CD4-positive, CD25-positive, alpha-beta regulatory T cell (primary cell): ENCODE data around the gene DNAH6. TPM values are rescaled to one million over a fixed set of nuclear protein-coding genes. Genes with fewer than 3 reads are reported as not detected.
A peak's percentile ranks its signal among the peaks of the same experiment; 100 is the strongest.

Experiments used
- ATAC-seq, 2 donors: fragments of 150-1000 bp; cut with Tn5 transposase; one replicate each; pipeline ENCODE4 v1.10.0; 2021; ENCODE audit warnings: low read depth in 2 of 2, moderate number of reproducible peaks in 2 of 2, moderate library complexity in 1 of 2
- DNase-seq, 3 donors: peaks; one replicate each; pipeline versions ENCODE4 v3.0.0 to v3.0.0-alpha.2; 2012 to 2022; ENCODE audit warnings: mixed read lengths in 1 of 3
- H3K27ac ChIP-seq: one replicate; pipeline ENCODE4 v1.7.0; 2013; ENCODE audit warnings: mild to moderate bottlenecking, low read length; ENCODE audit not compliant: insufficient read depth, poor library complexity, severe bottlenecking
- H3K27me3 ChIP-seq: one replicate; pipeline ENCODE4 v1.7.0; 2013; ENCODE audit warnings: low read length; ENCODE audit not compliant: control insufficient read depth, insufficient read depth
- H3K36me3 ChIP-seq: one replicate; pipeline ENCODE4 v1.7.0; 2013; ENCODE audit warnings: mild to moderate bottlenecking, low read length, moderate library complexity; ENCODE audit not compliant: control insufficient read depth, insufficient read depth
- H3K4me1 ChIP-seq: 2 replicates; pipeline ENCODE4 v1.7.0; 2013; ENCODE audit warnings: mild to moderate bottlenecking, low read length; ENCODE audit not compliant: insufficient read depth, control insufficient read depth, poor library complexity, severe bottlenecking
- H3K4me3 ChIP-seq: one replicate; pipeline ENCODE4 v1.7.0; 2013; ENCODE audit warnings: low read depth, mild to moderate bottlenecking, low read length, moderate library complexity
- H3K9me3 ChIP-seq, 2 experiments: 1 replicate in 1 of 2; 2 replicates in 1 of 2; pipeline ENCODE4 v1.7.0; 2013; ENCODE audit warnings: low read length in 2 of 2, mild to moderate bottlenecking in 1 of 2, moderate library complexity in 1 of 2; ENCODE audit not compliant: control insufficient read depth in 2 of 2
- H3K27ac Mint-ChIP-seq, 3 donors: one replicate each; pipeline ENCODE4 v1.8.0; 2020 to 2022; ENCODE audit warnings: mild to moderate bottlenecking in 3 of 3, mixed read lengths in 3 of 3, moderate library complexity in 2 of 3
- H3K27me3 Mint-ChIP-seq: one replicate; pipeline ENCODE4 v1.8.0; 2022; ENCODE audit warnings: mild to moderate bottlenecking, mixed read lengths
- H3K36me3 Mint-ChIP-seq: one replicate; pipeline ENCODE4 v1.8.0; 2020; ENCODE audit warnings: mixed read lengths
- H3K4me1 Mint-ChIP-seq, 4 donors: one replicate each; pipeline ENCODE4 v1.8.0; 2020 to 2022; ENCODE audit warnings: mixed read lengths in 4 of 4, mild to moderate bottlenecking in 1 of 4
- H3K4me3 Mint-ChIP-seq, 4 donors: one replicate each; pipeline ENCODE4 v1.8.0; 2020 to 2022; ENCODE audit warnings: mild to moderate bottlenecking in 4 of 4, mixed read lengths in 4 of 4, moderate library complexity in 3 of 4
- H3K9me3 Mint-ChIP-seq, 7 donors: one replicate each; pipeline ENCODE4 v1.8.0; 2020 to 2022; ENCODE audit warnings: mixed read lengths in 7 of 7, mild to moderate bottlenecking in 3 of 7, moderate library complexity in 2 of 7
- polyA plus RNA-seq, 4 donors: library from polyadenylated mRNA; unstranded; fragments of 300-500 nt; fragmentation: Illumina TruSeq; gene quantifications; one replicate each; pipeline ENCODE4 v1.2.3, GENCODE V29; 2021
- total RNA-seq: library from RNA; stranded (reverse); gene quantifications from one replicate; pipeline ENCODE4 v1.2.3, GENCODE V29; 2022

The DNAH6 gene
- total and polyA plus RNA-seq, 5 donors from 2014 or later = 0.17 to 1.1 (median 0.52) TPM

DNA sequence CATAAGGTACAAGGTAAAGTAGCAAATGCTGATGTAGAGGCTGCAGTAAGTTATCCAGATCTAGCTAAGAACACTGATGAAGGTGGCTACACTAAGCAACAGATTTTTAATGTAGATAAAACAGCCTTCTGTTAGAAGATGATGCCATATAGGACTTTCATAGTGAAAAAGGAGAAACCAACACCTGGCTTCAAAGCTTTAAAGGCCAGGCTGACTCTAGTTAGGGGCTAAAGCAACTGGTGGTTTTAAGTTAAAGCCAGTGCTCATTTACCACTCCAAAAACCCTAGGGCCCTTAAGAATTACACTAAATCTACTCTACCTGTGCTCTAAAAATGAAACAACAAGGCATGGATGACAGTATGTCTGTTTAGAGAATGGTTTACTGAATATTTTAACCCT lies 131.0 kb downstream of the DNAH6 start:
- ATAC-seq = no peak
- no peaks in the 10 kb centered on the region for H3K27me3 ChIP-seq
- H3K4me1 ChIP-seq = peaks cover 24% of the 10 kb centered on the region
- no peaks in the 10 kb centered on the region for H3K9me3 ChIP-seq
- Mint-ChIP-seq H3K27me3 (peaks cover 9% of the 10 kb centered on the region), H3K9me3 (peaks cover 0 to 9% (median 3%) of the 10 kb centered on the region in 7 donors), H3K36me3 (peaks cover 5% of the 10 kb centered on the region), H3K4me3 (no peak overlapping the region), H3K4me1 (peaks cover 24 to 63% (median 34%) of the 10 kb centered on the region in 4 donors), H3K27ac (peak overlapping the region in 2 of 3 donors; percentile 10 to 42)
- H3K4me3 ChIP-seq = no peak overlapping the region
- DNase-seq = peak in 1 of 3 donors; percentile 13
- H3K27ac ChIP-seq = no peak overlapping the region
- H3K36me3 ChIP-seq = no peaks in the 10 kb centered on the region

- DNase-seq (no peak), ATAC-seq (no peak)
- Histone ChIP-seq H3K9me3 (no peaks in the 10 kb centered on the region), H3K27ac (no peak overlapping the region), H3K4me3 (peak overlapping the region; percentile 21), H3K4me1 (peaks cover 24% of the 10 kb centered on the region), H3K36me3 (no peaks in the 10 kb centered on the region), H3K27me3 (no peaks in the 10 kb centered on the region)
- Mint-ChIP-seq H3K27me3 (no peaks in the 10 kb centered on the region), H3K27ac (peak overlapping the region in 1 of 3 donors; percentile 50), H3K9me3 (peaks cover 0 to 6% (median 2%) of the 10 kb centered on the region in 7 donors), H3K4me3 (peak overlapping the region in 2 of 4 donors; percentile 4 to 7), H3K36me3 (no peaks in the 10 kb centered on the region), H3K4me1 (peaks cover 29 to 79% (median 44%) of the 10 kb centered on the region in 4 donors)
Measured at GRCh38 chr2:84649058-84649457, 132.8 kb downstream of the DNAH6 start.

- peaks cover 29 to 85% (median 46%) of the 10 kb centered on the region in 4 donors for H3K4me1 Mint-ChIP-seq
- peaks cover 0 to 6% (median 2%) of the 10 kb centered on the region in 7 donors for H3K9me3 Mint-ChIP-seq
- H3K9me3 ChIP-seq = no peaks in the 10 kb centered on the region
- no peaks in the 10 kb centered on the region for H3K36me3 Mint-ChIP-seq
- peaks cover 24% of the 10 kb centered on the region for H3K4me1 ChIP-seq
- H3K4me3 ChIP-seq = peak overlapping the region; percentile 21
- H3K4me3 Mint-ChIP-seq = peak overlapping the region in 3 of 4 donors; percentile 7 to 49 (median 35)
- H3K27ac Mint-ChIP-seq = peak overlapping the region; percentile 17 to 70 (median 50)
- H3K27me3 Mint-ChIP-seq = no peaks in the 10 kb centered on the region
- no peaks in the 10 kb centered on the region for H3K36me3 ChIP-seq
- ATAC-seq (peak; percentile 51 to 62), DNase-seq (peak in 2 of 3 donors; percentile 28 to 41)
- no peaks in the 10 kb centered on the region for H3K27me3 ChIP-seq
- no peak overlapping the region for H3K27ac ChIP-seq
Measured at GRCh38 chr2:84649487-84650142, 133.3 kb downstream of the DNAH6 start.

GRCh38 chr2:84652431-84652830 lies 136.1 kb downstream of the DNAH6 start:
- Mint-ChIP-seq H3K9me3 (peaks cover 0 to 3% (median 2%) of the 10 kb centered on the region in 7 donors), H3K4me3 (peak overlapping the region in 3 of 4 donors; percentile 11 to 74 (median 62)), H3K27me3 (peaks cover 7% of the 10 kb centered on the region), H3K36me3 (no peaks in the 10 kb centered on the region), H3K27ac (peak overlapping the region; percentile 6 to 32 (median 17)), H3K4me1 (peaks cover 28 to 83% (median 52%) of the 10 kb centered on the region in 4 donors)
- Histone ChIP-seq H3K4me3 (peak overlapping the region; percentile 50), H3K9me3 (no peaks in the 10 kb centered on the region), H3K27me3 (no peaks in the 10 kb centered on the region), H3K27ac (no peak overlapping the region), H3K4me1 (peaks cover 24% of the 10 kb centered on the region), H3K36me3 (no peaks in the 10 kb centered on the region)
- ATAC-seq = peak; percentile 50 to 72
- DNase-seq = peak in 2 of 3 donors; percentile 30 to 76

DNA sequence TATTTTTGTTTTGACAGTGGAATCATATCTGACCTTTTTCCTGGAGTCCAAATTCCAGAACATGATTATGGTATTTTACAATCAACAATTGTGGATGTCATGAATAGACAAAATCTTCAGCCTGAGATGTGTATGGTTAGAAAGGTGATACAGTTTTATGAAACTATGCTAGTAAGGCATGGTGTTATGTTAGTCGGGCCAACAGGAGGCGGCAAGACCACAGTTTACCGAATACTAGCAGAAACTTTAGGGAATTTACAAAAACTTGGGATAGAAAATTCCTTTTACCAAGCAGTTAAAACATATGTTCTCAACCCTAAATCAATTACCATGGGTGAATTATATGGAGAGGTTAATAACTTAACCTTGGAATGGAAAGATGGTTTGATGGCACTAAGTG lies 137.0 kb downstream of the DNAH6 start:
- H3K9me3 Mint-ChIP-seq = peaks cover 0 to 3% (median 2%) of the 10 kb centered on the region in 7 donors
- H3K4me1 Mint-ChIP-seq = peaks cover 22 to 74% (median 46%) of the 10 kb centered on the region in 4 donors
- H3K36me3 Mint-ChIP-seq = no peaks in the 10 kb centered on the region
- peaks cover 24% of the 10 kb centered on the region for H3K4me1 ChIP-seq
- no peaks in the 10 kb centered on the region for H3K9me3 ChIP-seq
- H3K27ac ChIP-seq = no peak overlapping the region
- no peak overlapping the region for H3K4me3 ChIP-seq
- peak overlapping the region in 1 of 4 donors; percentile 25 for H3K4me3 Mint-ChIP-seq
- ATAC-seq = no peak
- H3K27me3 Mint-ChIP-seq = peaks cover 7% of the 10 kb centered on the region
- H3K27ac Mint-ChIP-seq = peak overlapping the region; percentile 32 to 84 (median 62)
- H3K36me3 ChIP-seq = no peaks in the 10 kb centered on the region
- no peak for DNase-seq
- no peaks in the 10 kb centered on the region for H3K27me3 ChIP-seq

DNA sequence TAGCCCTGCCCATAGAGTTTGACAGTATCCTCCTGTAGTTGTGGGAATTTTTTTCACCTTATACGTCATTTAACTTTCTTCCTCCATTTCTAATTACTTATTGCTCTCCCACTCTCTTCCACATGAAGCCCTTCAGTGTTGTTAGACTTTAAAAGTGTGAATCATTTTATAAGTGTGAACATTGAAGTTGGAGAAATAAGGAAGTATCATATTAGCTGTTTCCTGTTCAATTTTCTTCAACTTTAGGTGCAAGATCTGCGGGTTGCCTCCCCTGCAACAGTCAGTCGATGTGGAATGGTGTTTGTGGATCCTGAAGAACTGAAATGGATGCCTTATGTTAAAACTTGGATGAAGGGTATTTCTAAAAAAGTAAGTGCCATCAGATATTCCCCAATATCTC lies 138.1 kb downstream of the DNAH6 start:
- Histone ChIP-seq H3K36me3 (no peaks in the 10 kb centered on the region), H3K9me3 (no peaks in the 10 kb centered on the region), H3K4me3 (no peak overlapping the region), H3K27ac (no peak overlapping the region), H3K4me1 (peaks cover 24% of the 10 kb centered on the region), H3K27me3 (no peaks in the 10 kb centered on the region)
- ATAC-seq (no peak), DNase-seq (no peak)
- Mint-ChIP-seq H3K4me3 (no peak overlapping the region), H3K9me3 (peaks cover 0 to 3% (median 1%) of the 10 kb centered on the region in 7 donors), H3K36me3 (no peaks in the 10 kb centered on the region), H3K4me1 (peaks cover 22 to 64% (median 41%) of the 10 kb centered on the region in 4 donors), H3K27me3 (peaks cover 7% of the 10 kb centered on the region), H3K27ac (peak overlapping the region in 1 of 3 donors; percentile 89)

- Mint-ChIP-seq H3K4me1 (peaks cover 0 to 14% (median 8%) of the 10 kb centered on the region in 4 donors), H3K27me3 (peaks cover 8% of the 10 kb centered on the region), H3K4me3 (no peak overlapping the region), H3K27ac (no peak overlapping the region), H3K9me3 (peaks cover 0 to 5% (median 0%) of the 10 kb centered on the region in 7 donors), H3K36me3 (no peaks in the 10 kb centered on the region)
- no peak overlapping the region for H3K27ac ChIP-seq
- no peaks in the 10 kb centered on the region for H3K4me1 ChIP-seq
- H3K9me3 ChIP-seq = no peaks in the 10 kb centered on the region
- ATAC-seq (no peak), DNase-seq (no peak)
- H3K27me3 ChIP-seq = no peaks in the 10 kb centered on the region
- H3K4me3 ChIP-seq = no peak overlapping the region
- H3K36me3 ChIP-seq = no peaks in the 10 kb centered on the region
Measured at GRCh38 chr2:84669122-84669521, 152.8 kb downstream of the DNAH6 start.
